Astrocyte (in vitro differentiated cells and primary cell): ENCODE results near the gene FRMD4A. TPM values are rescaled to one million over a fixed set of nuclear protein-coding genes. Genes with fewer than 3 reads are reported as not detected.

Experiments used
- DNase-seq: peaks from one replicate; pipeline ENCODE4 v3.0.0-alpha.2; 2010; ENCODE audit warnings: low read depth
- FAIRE-seq: peaks from 2 replicates; lab custom pipeline; 2011; peaks lifted over from hg19 to GRCh38; lab: Jason Lieb, UNC
- H2AFZ ChIP-seq: 2 replicates; pipeline ENCODE4 v1.6.0; 2012; ENCODE audit warnings: low read depth, low read length, inconsistent platforms
- H3K27ac ChIP-seq: 2 replicates; pipeline ENCODE4 v1.5.1; 2011; ENCODE audit warnings: low read depth, low read length, inconsistent platforms
- H3K27me3 ChIP-seq: 2 replicates; pipeline ENCODE4 v1.6.0; 2011; ENCODE audit warnings: low read length, inconsistent platforms; ENCODE audit not compliant: insufficient read depth
- H3K36me3 ChIP-seq: 2 replicates; pipeline ENCODE4 v1.5.1; 2011; ENCODE audit warnings: low read length, inconsistent platforms; ENCODE audit not compliant: insufficient read depth
- H3K4me1 ChIP-seq: 2 replicates; pipeline ENCODE4 v1.5.1; 2011; ENCODE audit warnings: low read length, inconsistent platforms; ENCODE audit not compliant: insufficient read depth
- H3K4me2 ChIP-seq: 2 replicates; pipeline ENCODE4 v1.6.0; 2012; ENCODE audit warnings: low read length, inconsistent platforms
- H3K4me3 ChIP-seq: 2 replicates; pipeline ENCODE4 v1.5.1; 2011; ENCODE audit warnings: low read depth, mild to moderate bottlenecking, low read length, inconsistent platforms; ENCODE audit not compliant: insufficient read depth
- H3K79me2 ChIP-seq: 2 replicates; pipeline ENCODE4 v1.6.0; 2012; ENCODE audit warnings: mild to moderate bottlenecking, low read length, inconsistent platforms; ENCODE audit not compliant: insufficient read depth
- H3K9ac ChIP-seq: 2 replicates; pipeline ENCODE4 v1.6.0; 2012; ENCODE audit warnings: mild to moderate bottlenecking, low read length, inconsistent platforms
- H3K9me3 ChIP-seq: 2 replicates; pipeline ENCODE4 v1.5.1; 2012; ENCODE audit warnings: low read depth, mild to moderate bottlenecking, low read length, inconsistent platforms; ENCODE audit not compliant: insufficient read depth
- H4K20me1 ChIP-seq: 2 replicates; pipeline ENCODE4 v1.6.0; 2012; ENCODE audit warnings: low read length, inconsistent platforms; ENCODE audit not compliant: insufficient read depth
- H3K27ac Mint-ChIP-seq: one replicate; pipeline ENCODE4 v1.8.0; 2021; ENCODE audit warnings: mild to moderate bottlenecking, mixed read lengths; ENCODE audit not compliant: unreplicated experiment
- H3K27me3 Mint-ChIP-seq: one replicate; pipeline ENCODE4 v1.8.0; 2021; ENCODE audit warnings: low read depth, mixed read lengths; ENCODE audit not compliant: unreplicated experiment
- H3K36me3 Mint-ChIP-seq: one replicate; pipeline ENCODE4 v1.8.0; 2021; ENCODE audit warnings: low read depth, mixed read lengths; ENCODE audit not compliant: unreplicated experiment
- H3K4me1 Mint-ChIP-seq: one replicate; pipeline ENCODE4 v1.8.0; 2021; ENCODE audit warnings: low read depth, mixed read lengths; ENCODE audit not compliant: unreplicated experiment
- H3K4me3 Mint-ChIP-seq: one replicate; pipeline ENCODE4 v1.8.0; 2021; ENCODE audit warnings: mild to moderate bottlenecking, moderate library complexity, mixed read lengths; ENCODE audit not compliant: unreplicated experiment
- H3K9me3 Mint-ChIP-seq: one replicate; pipeline ENCODE4 v1.8.0; 2021; ENCODE audit warnings: mild to moderate bottlenecking, mixed read lengths; ENCODE audit not compliant: unreplicated experiment
- EZH2 ChIP-seq: IDR thresholded peaks from 2 replicates; pipeline ENCODE4 v1.6.1; 2012; ENCODE audit warnings: mild to moderate bottlenecking, low read length, inconsistent platforms; ENCODE audit not compliant: insufficient read depth
- total RNA-seq: library from RNA; stranded (reverse); gene quantifications from 2 replicates; pipeline ENCODE4 v1.2.1, GENCODE V29; 2021
- TF ChIP-seq, protein P1 (sequence below): IDR thresholded peaks from 2 replicates; pipeline ENCODE4 v1.5.1; 2011; ENCODE audit warnings: low read depth, mild to moderate bottlenecking, inconsistent platforms, low read length, moderate library complexity; ENCODE audit not compliant: insufficient read depth

FRMD4A gene
- total RNA-seq, 1 donor from 2014 or later, result 82.5 TPM

DNA sequence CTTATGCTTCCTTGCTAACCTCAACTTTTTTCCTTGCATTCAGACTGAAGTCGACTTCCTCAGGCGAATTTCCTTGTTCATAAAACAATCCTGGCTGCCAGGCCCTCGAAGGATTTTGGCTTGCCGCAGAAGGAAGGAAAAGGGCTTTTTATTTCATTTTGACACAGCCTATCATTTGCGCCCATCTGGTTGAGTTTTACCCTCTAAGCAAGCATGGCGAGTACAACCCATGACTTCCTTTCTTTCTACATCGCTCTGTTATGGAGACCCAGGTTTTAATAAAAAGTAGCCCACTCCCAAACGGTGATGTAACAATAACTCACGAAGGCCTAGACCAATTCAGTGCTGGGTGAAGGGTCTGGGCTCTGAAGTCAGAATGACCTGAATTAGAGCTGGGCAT lies 634.7 kb downstream of the FRMD4A start:
- no peak for DNase-seq
- Histone ChIP-seq H3K4me2 (no peak overlapping the region), H3K4me3 (no peak overlapping the region), H4K20me1 (peaks cover 62% of the 10 kb centered on the region), H3K27me3 (no peaks in the 10 kb centered on the region), H3K9me3 (no peaks in the 10 kb centered on the region), H3K36me3 (peaks cover 81% of the 10 kb centered on the region), H3K9ac (no peak overlapping the region), H3K4me1 (no peaks in the 10 kb centered on the region), H3K27ac (no peak overlapping the region), H2AFZ (no peak overlapping the region), H3K79me2 (peaks cover 45% of the 10 kb centered on the region)
- no peak overlapping the region for H3K4me3 Mint-ChIP-seq
- H3K9me3 Mint-ChIP-seq, result no peaks in the 10 kb centered on the region
- no peaks in the 10 kb centered on the region for H3K27me3 Mint-ChIP-seq
- H3K27ac Mint-ChIP-seq, result no peak overlapping the region
- H3K36me3 Mint-ChIP-seq, result peaks cover 53% of the 10 kb centered on the region
- no peak for FAIRE-seq
- no peaks in the 10 kb centered on the region for H3K4me1 Mint-ChIP-seq
- no peak for TF ChIP-seq EZH2
- TF ChIP-seq, protein P1, sequence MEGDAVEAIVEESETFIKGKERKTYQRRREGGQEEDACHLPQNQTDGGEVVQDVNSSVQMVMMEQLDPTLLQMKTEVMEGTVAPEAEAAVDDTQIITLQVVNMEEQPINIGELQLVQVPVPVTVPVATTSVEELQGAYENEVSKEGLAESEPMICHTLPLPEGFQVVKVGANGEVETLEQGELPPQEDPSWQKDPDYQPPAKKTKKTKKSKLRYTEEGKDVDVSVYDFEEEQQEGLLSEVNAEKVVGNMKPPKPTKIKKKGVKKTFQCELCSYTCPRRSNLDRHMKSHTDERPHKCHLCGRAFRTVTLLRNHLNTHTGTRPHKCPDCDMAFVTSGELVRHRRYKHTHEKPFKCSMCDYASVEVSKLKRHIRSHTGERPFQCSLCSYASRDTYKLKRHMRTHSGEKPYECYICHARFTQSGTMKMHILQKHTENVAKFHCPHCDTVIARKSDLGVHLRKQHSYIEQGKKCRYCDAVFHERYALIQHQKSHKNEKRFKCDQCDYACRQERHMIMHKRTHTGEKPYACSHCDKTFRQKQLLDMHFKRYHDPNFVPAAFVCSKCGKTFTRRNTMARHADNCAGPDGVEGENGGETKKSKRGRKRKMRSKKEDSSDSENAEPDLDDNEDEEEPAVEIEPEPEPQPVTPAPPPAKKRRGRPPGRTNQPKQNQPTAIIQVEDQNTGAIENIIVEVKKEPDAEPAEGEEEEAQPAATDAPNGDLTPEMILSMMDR, result no peak

DNA sequence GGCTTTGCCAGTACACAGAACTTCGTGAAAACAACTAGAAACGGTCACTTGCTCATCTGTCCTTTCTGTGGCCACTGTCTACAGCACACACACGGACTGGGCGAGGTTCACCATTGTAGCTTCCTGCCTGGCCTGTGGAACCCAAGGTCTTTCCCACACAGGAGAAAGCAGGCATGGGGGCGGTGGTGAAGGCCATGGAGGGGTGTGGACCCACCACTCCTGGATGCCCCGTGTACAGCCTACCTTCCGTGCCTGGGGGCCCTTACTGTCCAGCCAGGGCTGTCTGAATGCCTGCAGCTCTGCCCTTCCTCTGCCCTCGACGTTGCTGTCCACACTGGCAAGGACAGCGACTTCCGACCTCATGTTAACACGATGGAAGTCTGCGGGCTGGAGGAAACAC lies 635.1 kb downstream of the FRMD4A start:
- peaks cover 41% of the 10 kb centered on the region for H3K79me2 ChIP-seq
- H3K4me2 ChIP-seq, result no peak overlapping the region
- H3K4me3 ChIP-seq, result no peak overlapping the region
- no peaks in the 10 kb centered on the region for H3K9me3 ChIP-seq
- no peaks in the 10 kb centered on the region for H3K4me1 ChIP-seq
- Mint-ChIP-seq H3K4me3 (no peak overlapping the region), H3K4me1 (no peaks in the 10 kb centered on the region), H3K36me3 (peaks cover 53% of the 10 kb centered on the region), H3K27ac (no peak overlapping the region), H3K9me3 (no peaks in the 10 kb centered on the region), H3K27me3 (no peaks in the 10 kb centered on the region)
- no peak overlapping the region for H3K9ac ChIP-seq
- peaks cover 64% of the 10 kb centered on the region for H4K20me1 ChIP-seq
- TF ChIP-seq, protein P1, result no peak
- no peak for TF ChIP-seq EZH2
- DNase-seq (no peak), FAIRE-seq (no peak)
- peaks cover 76% of the 10 kb centered on the region for H3K36me3 ChIP-seq
- no peak overlapping the region for H2AFZ ChIP-seq
- no peaks in the 10 kb centered on the region for H3K27me3 ChIP-seq
- no peak overlapping the region for H3K27ac ChIP-seq

DNA sequence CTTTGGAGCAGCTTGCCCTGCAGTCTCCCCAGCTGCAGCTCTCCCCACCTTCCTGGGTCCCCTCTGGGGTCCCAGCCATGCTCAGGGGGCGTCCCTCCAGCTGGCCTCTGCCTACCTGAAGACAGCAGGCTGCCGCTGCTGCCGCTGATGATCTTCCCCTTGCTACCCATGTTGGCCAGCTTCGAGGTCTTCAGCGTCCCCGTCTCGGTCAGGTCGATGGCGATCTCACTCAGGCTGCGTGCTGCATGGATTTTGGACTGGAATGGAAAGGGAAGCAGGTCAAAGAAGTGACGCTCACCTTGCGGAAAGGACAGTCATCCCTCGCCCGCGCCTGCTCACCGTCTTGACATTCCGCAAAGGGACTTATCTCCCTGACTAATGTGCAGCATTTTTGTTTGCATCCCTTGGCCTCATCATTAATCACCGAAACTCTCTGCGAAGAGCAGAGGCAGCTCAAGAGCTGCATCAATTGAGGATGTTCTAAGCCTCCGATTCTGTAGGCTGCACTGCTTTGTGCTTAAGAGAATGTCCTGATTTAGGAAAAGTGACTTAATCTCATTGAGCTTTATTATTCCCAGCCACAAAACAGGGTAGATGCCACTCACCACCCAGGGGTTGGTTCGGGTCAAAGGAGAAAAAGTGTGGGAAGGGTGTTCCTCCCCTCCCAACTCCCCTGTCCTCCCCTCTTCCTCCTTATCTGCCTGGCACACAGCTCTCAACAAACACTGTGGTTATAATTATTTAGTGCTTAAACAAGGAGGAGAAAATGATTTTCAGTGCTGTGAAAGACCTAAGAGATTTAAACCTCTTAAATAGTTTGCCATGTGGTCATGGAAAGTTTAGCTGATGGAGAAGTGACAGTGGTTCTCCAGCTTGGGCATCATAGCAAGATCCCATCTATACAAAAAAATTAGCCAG lies 636.7 kb downstream of the FRMD4A start:
- Histone ChIP-seq H3K4me2 (no peak overlapping the region), H3K9ac (no peak overlapping the region), H3K9me3 (no peaks in the 10 kb centered on the region), H3K27me3 (no peaks in the 10 kb centered on the region), H4K20me1 (peaks cover 58% of the 10 kb centered on the region), H2AFZ (no peak overlapping the region), H3K4me1 (no peaks in the 10 kb centered on the region), H3K79me2 (peaks cover 36% of the 10 kb centered on the region), H3K36me3 (peaks cover 63% of the 10 kb centered on the region), H3K4me3 (no peak overlapping the region), H3K27ac (no peak overlapping the region)
- DNase-seq, result no peak
- Mint-ChIP-seq H3K36me3 (peaks cover 47% of the 10 kb centered on the region), H3K4me3 (no peak overlapping the region), H3K27me3 (no peaks in the 10 kb centered on the region), H3K9me3 (no peaks in the 10 kb centered on the region), H3K27ac (no peak overlapping the region), H3K4me1 (no peaks in the 10 kb centered on the region)
- TF ChIP-seq, protein P1, result no peak
- no peak for TF ChIP-seq EZH2
- FAIRE-seq, result no peak
